Epithelial cell of esophagus (primary cell): ENCODE measurements around the gene FOSB.

Source experiments
- DNase-seq: peaks from one replicate; pipeline ENCODE4 v3.0.0; 2010; ENCODE audit warnings: low read depth
- H3K4me3 ChIP-seq: 2 replicates; pipeline ENCODE4 v1.5.1; 2011; ENCODE audit warnings: mild to moderate bottlenecking, low read length, control low read depth
- CTCF ChIP-seq: IDR thresholded peaks from 2 replicates; pipeline ENCODE4 v1.5.1; 2011; ENCODE audit warnings: low read depth, mild to moderate bottlenecking, low read length, control low read depth, inconsistent platforms; ENCODE audit not compliant: insufficient read depth; ENCODE audit errors: missing control alignments

Gene FOSB

GRCh38 chr19:45443462-45444317 is 24.1 kb upstream of the FOSB start:
- peak overlapping the region; percentile 55 for H3K4me3 ChIP-seq
- no peak for TF ChIP-seq CTCF
- peak; percentile 94 for DNase-seq

- no peak for TF ChIP-seq CTCF
- peak overlapping the region; percentile 10 for H3K4me3 ChIP-seq
- DNase-seq, result peak; percentile 53
Measured at GRCh38 chr19:45444318-45445041, 23.3 kb upstream of the FOSB start.

GRCh38 chr19:45445139-45445538 is 22.7 kb upstream of the FOSB start:
- DNase-seq, result no peak
- no peak overlapping the region for H3K4me3 ChIP-seq
- TF ChIP-seq CTCF, result no peak

- H3K4me3 ChIP-seq, result no peak overlapping the region
- peak; percentile 56 for DNase-seq
- TF ChIP-seq CTCF, result peak; percentile 19
Measured at GRCh38 chr19:45446295-45446694, 21.5 kb upstream of the FOSB start.

- H3K4me3 ChIP-seq, result no peak overlapping the region
- no peak for TF ChIP-seq CTCF
- DNase-seq, result peak; percentile 100
Measured at GRCh38 chr19:45446944-45447343, 20.9 kb upstream of the FOSB start.

GRCh38 chr19:45448425-45448756 is 19.4 kb upstream of the FOSB start:
- no peak for DNase-seq
- no peak for TF ChIP-seq CTCF
- no peak overlapping the region for H3K4me3 ChIP-seq

GRCh38 chr19:45448887-45449299 is 18.9 kb upstream of the FOSB start:
- DNase-seq, result peak; percentile 90
- peak overlapping the region; percentile 0 for H3K4me3 ChIP-seq

More at GRCh38 chr19:45448887-45449299, 18.9 kb upstream of the FOSB start:
- TF ChIP-seq CTCF, result no peak
